A673 (cell line): ENCODE results near the gene FMO5. TPM values are rescaled to one million over a fixed set of nuclear protein-coding genes. Genes with fewer than 3 reads are reported as not detected.

ENCODE experiments used
- BruUV-seq: library from RNA; stranded (reverse); fragments of 400-500 nt; replicated peaks from 2 replicates; lab custom pipeline; 2021; lab: Mats Ljungman, UMichigan
- CTCF ChIA-PET: fragments of 300-600 bp; sonication (Branson Sonifier 250); formaldehyde crosslinking; loops from one replicate; lab custom pipeline; 2022; ENCODE audit warnings: antibody characterized with exemption; lab: Charles Lee
- POLR2A ChIA-PET: fragments of 300-600 bp; sonication (Branson Sonifier 250); formaldehyde crosslinking; loops from one replicate; lab custom pipeline; 2022; ENCODE audit warnings: antibody characterized with exemption; ENCODE audit not compliant: low non-redundant PET; lab: Charles Lee
- DNase-seq: peaks from one replicate; pipeline ENCODE4 v3.0.0-alpha.2; 2015; ENCODE audit warnings: low spot score
- H3K27ac ChIP-seq: fragments of 200-600 bp; sonication (generic); 2 replicates; pipeline ENCODE4 v1.5.1; 2016; ENCODE audit warnings: mixed run types, low read depth, mild to moderate bottlenecking, mixed read lengths, antibody characterized with exemption, low read length; ENCODE audit not compliant: poor library complexity, severe bottlenecking
- H3K27me3 ChIP-seq: fragments of 200-600 bp; sonication (generic); replicated peaks from 2 replicates; pipeline ENCODE4 v1.6.1; 2017; ENCODE audit warnings: mixed run types, low read depth, mild to moderate bottlenecking, mixed read lengths, antibody characterized with exemption, low read length; ENCODE audit not compliant: insufficient read depth, poor library complexity
- H3K36me3 ChIP-seq: fragments of 200-600 bp; sonication (generic); 2 replicates; pipeline ENCODE4 v1.6.1; 2016; ENCODE audit warnings: mixed run types, mild to moderate bottlenecking, mixed read lengths, antibody characterized with exemption, low read length; ENCODE audit not compliant: insufficient read depth, poor library complexity, severe bottlenecking
- H3K4me1 ChIP-seq: fragments of 200-600 bp; sonication (generic); 2 replicates; pipeline ENCODE4 v1.6.1; 2017; ENCODE audit warnings: mixed run types, mild to moderate bottlenecking, mixed read lengths, antibody characterized with exemption, low read length; ENCODE audit not compliant: insufficient read depth, poor library complexity, severe bottlenecking
- H3K4me3 ChIP-seq: fragments of 200-600 bp; sonication (generic); 2 replicates; pipeline ENCODE4 v1.5.1; 2016; ENCODE audit warnings: low read depth, mixed run types, mild to moderate bottlenecking, mixed read lengths, low read length; ENCODE audit not compliant: poor library complexity, severe bottlenecking
- H3K9me3 ChIP-seq: fragments of 200-600 bp; sonication (generic); 2 replicates; pipeline ENCODE4 v1.6.1; 2016; ENCODE audit warnings: mixed run types, low read depth, mild to moderate bottlenecking, mixed read lengths, antibody characterized with exemption, low read length; ENCODE audit not compliant: poor library complexity, severe bottlenecking
- CTCF ChIP-seq: fragments of 300-800, 200-600 bp; sonication (generic); conservative IDR thresholded peaks from 2 replicates; pipeline ENCODE4 v1.5.1; 2017; ENCODE audit warnings: low read depth, mild to moderate bottlenecking, antibody characterized with exemption, low read length, moderate library complexity, mixed read lengths
- EZH2 ChIP-seq: fragments of 200-600 bp; sonication (generic); IDR thresholded peaks from 2 replicates; pipeline ENCODE4 v1.6.1; 2017; ENCODE audit warnings: borderline replicate concordance, low read depth, mild to moderate bottlenecking, mixed read lengths, antibody characterized with exemption, low read length; ENCODE audit not compliant: poor library complexity, severe bottlenecking
- intact Hi-C: fragments of 100-400 bp; cut with micrococcal nuclease; formaldehyde crosslinking; loops from one replicate; pipeline ENCODE4 v1.10.0; 2022; ENCODE audit not compliant: unreplicated experiment
- total RNA-seq: library from RNA; stranded (reverse); gene quantifications from 2 replicates; pipeline ENCODE4 v1.2.3, GENCODE V29; 2021

The FMO5 gene
- total RNA-seq, 1 experiment from 2014 or later = 0.24 TPM

- no peak for DNase-seq
- Histone ChIP-seq H3K27ac (no peak overlapping the region), H3K4me3 (no peak overlapping the region), H3K4me1 (no peaks in the 10 kb centered on the region), H3K9me3 (no peaks in the 10 kb centered on the region), H3K36me3 (no peaks in the 10 kb centered on the region), H3K27me3 (peaks cover 28% of the 10 kb centered on the region)
- BruUV-seq = no TSS peak
- POLR2A ChIA-PET = no interaction called here
- intact Hi-C loops = no loop called here
- no peak for TF ChIP-seq EZH2
- TF ChIP-seq CTCF = no peak
- CTCF ChIA-PET = no interaction called here
These were observed 82.3 kb downstream of the FMO5 start for GRCh38 chr1:147142886-147143285.

Other genes with a start within 250 kb of the FMO5 start
- gene PRKAB2, start 52.9 kb downstream of the FMO5 start, total RNA-seq = 14.4 and 15.0 TPM in 2 replicates
- 62.1 and 64.5 TPM in 2 replicates for gene CHD1L, start 17.3 kb upstream of the FMO5 start, total RNA-seq